GM12801 (cell line): ENCODE data around the gene XRCC4.

ENCODE experiments used
- CTCF ChIP-seq: IDR thresholded peaks from one replicate; pipeline ENCODE4 v1.5.1; 2011; ENCODE audit warnings: control low read depth; ENCODE audit not compliant: insufficient read length; ENCODE audit errors: extremely low read depth

The XRCC4 gene

GRCh38 chr5:83050723-83051340 is 26.5 kb upstream of the XRCC4 start:
- no peak for TF ChIP-seq CTCF

GRCh38 chr5:83055166-83055565 is 22.2 kb upstream of the XRCC4 start:
- no peak for TF ChIP-seq CTCF

- no peak for TF ChIP-seq CTCF
Observed at GRCh38 chr5:83058726-83059125, 18.6 kb upstream of the XRCC4 start.

GRCh38 chr5:83059341-83059740 is 18.0 kb upstream of the XRCC4 start:
- no peak for TF ChIP-seq CTCF

- TF ChIP-seq CTCF: no peak
Observed at GRCh38 chr5:83066548-83067110, 10.7 kb upstream of the XRCC4 start.

- TF ChIP-seq CTCF: no peak
Observed at GRCh38 chr5:83069096-83069799, 8.1 kb upstream of the XRCC4 start.

GRCh38 chr5:83071286-83072051 is 5.9 kb upstream of the XRCC4 start:
- no peak for TF ChIP-seq CTCF
